Activated CD4-positive, alpha-beta T cell treated with anti-CD3 and anti-CD28 coated beads for 48 hours (primary cell): ENCODE data around the gene HS3ST2.
"Not testable (repeated sequence)": the region's sequence is repeated elsewhere in the genome, so short reads cannot be mapped to it uniquely, and the experiment has no call there.

Experiments
- DNase-seq: peaks from one replicate; pipeline ENCODE4 v3.0.0-alpha.2; 2020

Gene HS3ST2

DNA sequence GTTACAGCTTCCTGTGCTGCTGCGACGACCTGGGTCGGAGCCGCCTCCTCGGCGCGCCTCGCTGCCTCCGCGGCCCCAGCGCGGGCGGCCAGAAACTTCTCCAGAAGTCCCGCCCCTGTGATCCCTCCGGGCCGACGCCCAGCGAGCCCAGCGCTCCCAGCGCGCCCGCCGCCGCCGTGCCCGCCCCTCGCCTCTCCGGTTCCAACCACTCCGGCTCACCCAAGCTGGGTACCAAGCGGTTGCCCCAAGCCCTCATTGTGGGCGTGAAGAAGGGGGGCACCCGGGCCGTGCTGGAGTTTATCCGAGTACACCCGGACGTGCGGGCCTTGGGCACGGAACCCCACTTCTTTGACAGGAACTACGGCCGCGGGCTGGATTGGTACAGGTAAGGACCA is 746 bp downstream of the HS3ST2 start:
- no peak for DNase-seq

DNA sequence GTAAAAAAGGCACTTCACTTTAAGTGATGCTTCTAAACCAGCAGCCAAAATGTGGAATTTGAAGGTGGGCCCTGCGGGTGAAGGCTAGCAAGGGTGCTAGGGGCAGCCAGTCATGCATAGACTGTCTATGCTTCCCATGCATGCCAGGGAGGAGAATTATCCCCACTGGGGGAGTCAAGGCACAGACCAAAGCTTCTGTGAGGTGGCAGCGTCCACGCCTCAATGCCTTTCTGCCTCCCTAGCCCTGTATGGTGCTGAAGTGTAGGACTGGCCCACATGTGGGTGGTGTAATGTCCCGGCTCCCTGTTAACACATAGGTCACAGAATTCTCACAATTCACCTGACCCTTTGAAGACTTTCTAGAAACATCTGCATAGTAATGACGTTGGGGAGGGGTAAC is 1.9 kb downstream of the HS3ST2 start:
- no peak for DNase-seq

DNA sequence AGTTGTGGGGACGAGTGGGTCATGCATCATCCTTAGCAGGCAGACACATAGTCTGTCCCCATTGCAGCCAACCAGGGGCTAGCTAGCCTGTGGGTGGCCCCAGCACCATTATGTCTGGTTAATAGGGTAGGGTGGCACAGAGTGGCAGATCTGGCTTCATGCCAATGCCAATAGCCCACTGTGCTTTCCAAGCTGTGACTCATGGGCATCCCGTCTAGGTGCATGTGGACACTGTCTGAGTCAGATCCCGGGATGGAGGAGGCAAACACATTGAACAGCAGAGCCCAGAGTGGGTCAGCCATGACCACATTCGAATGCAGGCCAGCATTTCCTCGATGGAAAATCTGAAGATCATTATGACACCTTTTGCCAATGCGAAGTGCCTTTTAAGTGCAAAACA is 2.5 kb downstream of the HS3ST2 start:
- DNase-seq = no peak

DNA sequence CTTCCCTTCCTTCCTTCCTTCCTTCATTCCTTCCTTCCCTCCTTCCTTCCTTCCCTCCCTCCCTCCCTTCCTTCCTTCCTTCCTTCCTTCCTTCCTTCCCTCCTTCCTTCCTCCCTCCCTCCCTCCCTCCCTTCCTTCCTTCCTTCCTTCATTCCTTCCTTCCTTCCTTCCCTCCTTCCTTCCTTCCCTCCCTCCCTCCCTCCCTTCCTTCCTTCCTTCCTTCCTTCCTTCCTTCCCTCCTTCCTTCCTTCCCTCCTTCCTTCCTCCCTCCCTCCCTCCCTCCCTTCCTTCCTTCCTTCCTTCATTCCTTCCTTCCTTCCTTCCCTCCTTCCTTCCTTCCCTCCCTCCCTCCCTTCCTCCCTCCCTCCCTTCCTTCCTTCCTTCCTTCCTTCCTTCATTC is 4.8 kb downstream of the HS3ST2 start:
- not testable (repeated sequence) for DNase-seq

DNA sequence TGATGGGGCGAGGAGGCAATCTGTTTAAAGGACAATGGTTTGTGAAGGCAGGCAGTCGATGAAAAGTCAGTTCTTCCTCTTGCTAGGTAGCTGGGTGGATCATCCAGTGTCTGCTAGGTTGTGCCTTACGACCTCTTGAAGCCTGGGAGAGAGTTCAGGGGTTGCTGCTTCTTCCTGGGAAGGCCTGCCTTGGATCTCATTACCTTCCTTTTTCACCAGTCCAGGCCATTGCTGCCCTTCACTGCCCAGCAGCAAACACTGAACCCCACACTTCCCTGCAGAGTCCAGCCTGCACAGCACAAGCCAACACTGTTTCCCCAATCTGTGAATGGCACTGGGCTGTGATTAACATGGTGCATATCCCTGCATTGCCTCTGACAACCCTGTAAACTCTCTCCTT is 24.7 kb downstream of the HS3ST2 start:
- no peak for DNase-seq

- DNase-seq = not testable (repeated sequence)
Observed at GRCh38 chr16:22842031-22842430, 28.1 kb downstream of the HS3ST2 start.

GRCh38 chr16:22843122-22843521 is 29.2 kb downstream of the HS3ST2 start:
- DNase-seq = no peak

DNA sequence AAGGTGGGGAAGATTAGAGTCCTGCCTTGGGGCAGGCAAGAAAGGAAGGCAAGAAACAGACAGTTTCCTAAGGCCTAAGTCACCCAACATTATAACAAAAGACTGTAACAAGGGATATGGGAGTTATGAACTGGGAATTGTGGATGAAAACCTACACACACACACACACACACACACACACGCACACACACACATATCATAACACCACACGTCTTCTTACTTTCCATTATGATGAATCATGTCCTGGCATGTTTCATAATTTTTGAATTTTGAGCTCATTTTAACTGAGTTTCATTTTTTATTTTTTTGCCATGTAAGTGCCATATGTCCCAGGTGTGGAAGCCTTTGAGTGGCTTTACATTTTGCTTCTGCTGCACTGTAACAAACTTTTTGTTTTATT is 29.9 kb downstream of the HS3ST2 start:
- DNase-seq = no peak

DNA sequence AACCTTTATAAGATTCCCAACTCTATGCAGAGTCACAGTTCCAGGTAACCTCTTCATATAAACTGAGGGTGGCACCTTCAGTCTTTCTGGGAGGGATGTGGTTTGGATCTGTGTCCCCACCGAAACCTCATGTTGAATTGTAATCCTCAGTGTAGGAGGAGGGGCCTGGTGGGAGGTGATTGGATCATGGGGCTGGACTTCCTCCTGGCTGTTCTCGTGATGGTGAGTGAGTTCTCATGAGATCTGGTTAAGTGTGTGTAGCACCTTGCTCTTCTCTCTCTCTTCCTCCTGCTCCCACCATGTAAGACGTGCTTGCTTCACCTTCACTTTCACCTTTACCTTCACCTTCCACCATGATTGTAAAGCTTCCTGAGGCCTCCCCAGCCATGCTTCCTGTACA is 30.5 kb downstream of the HS3ST2 start:
- no peak for DNase-seq

- DNase-seq = no peak
Observed at GRCh38 chr16:22847100-22847499, 33.1 kb downstream of the HS3ST2 start.

- no peak for DNase-seq
Observed at GRCh38 chr16:22847690-22848089, 33.7 kb downstream of the HS3ST2 start.

DNA sequence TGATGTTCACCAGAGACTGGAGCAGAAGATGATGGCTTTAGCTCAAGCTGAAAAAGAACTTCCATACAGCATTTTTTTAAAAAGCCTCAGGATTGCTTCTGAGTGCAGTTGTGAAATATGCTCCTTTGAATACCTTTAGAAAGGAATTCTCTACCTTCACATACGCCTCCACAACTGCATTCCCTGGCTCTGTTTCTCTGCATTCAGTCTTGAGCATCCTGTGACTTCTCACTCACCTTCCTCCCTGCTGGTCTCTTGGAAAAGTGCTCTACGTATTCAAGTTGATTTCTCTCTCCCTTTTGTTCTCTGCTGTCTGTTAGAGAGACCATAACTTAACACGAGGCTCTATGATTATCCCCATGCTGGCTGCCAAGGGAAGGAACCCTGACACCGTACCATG is 34.5 kb downstream of the HS3ST2 start:
- DNase-seq = no peak

DNA sequence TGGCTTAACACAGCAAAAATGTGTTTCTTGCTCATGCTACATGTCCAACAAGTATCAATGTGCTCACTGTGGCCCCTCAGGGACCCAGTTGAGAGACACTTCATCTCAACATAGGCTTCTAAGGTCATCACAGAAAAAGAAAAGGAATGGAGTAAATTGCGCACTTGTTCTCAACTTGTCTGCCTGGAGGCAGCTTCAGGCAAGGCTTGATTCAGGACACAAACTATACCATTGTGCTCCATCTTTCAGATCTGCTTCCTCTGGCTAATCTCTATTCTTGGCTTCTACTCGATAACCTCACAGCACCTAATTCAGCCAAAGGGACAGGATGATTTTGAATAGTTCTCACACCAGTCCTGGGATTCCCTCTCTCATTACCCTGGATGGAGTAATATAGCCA is 35.6 kb downstream of the HS3ST2 start:
- DNase-seq = no peak

DNA sequence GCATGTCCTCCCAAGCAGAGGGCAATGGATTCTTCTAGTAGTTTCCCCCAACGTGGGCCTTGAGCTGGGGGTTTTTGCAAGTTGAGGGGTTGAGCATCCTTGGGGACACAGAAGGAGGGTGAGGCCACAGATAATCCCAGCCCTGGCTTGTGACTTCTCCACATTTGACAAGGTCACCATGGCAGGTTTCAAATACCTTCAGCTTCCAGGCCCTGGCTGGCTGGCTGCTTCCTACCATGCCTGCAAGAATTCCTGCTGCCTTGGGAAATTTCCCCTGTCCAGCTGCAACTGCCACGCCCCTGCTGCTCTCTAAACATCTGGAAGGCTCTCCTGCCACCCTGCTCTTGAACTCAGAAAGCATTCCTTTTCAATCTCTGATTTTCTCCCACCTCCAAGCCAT is 41.3 kb downstream of the HS3ST2 start:
- no peak for DNase-seq

- no peak for DNase-seq
Observed at GRCh38 chr16:22857296-22858025, 43.5 kb downstream of the HS3ST2 start.

DNA sequence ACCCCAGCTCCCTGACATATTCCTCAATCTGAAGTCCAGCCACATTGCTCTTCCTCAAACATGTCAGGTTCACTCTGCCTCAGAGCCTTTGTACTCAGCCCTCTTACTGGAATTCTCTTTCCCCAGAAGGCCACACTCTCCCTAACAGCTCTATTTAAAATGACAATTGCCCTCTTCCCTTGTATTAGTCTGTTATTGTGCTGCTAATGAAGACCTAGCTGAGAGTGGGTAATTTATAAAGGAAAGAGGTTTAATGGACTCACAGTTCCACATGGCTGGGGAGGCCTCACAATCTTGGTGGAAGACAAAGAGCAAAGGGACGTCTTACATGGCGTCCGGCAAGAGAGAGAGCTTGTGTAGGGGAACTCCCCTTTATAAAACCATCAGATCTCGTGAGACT is 46.0 kb downstream of the HS3ST2 start:
- no peak for DNase-seq

DNA sequence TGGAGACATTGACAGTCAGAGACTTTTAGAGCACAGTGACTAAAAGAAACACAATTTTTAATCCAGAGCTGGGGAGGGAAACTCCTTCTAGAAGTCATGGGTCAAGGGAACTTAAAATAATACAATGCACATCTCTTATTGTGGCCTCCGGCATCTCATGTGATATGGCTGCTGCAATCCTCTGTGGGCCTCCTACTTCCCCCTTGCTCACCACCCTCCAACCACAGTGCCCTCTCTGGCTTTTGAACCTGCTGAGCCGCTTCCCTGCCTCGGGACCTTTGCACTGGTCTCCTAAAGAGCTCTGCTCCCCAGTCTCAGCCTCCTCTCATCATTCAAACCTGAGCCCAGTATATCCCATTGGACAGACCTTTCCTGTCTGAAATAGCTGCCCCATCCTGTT is 47.6 kb downstream of the HS3ST2 start:
- no peak for DNase-seq

- DNase-seq = no peak
Observed at GRCh38 chr16:22862046-22862445, 48.1 kb downstream of the HS3ST2 start.

DNA sequence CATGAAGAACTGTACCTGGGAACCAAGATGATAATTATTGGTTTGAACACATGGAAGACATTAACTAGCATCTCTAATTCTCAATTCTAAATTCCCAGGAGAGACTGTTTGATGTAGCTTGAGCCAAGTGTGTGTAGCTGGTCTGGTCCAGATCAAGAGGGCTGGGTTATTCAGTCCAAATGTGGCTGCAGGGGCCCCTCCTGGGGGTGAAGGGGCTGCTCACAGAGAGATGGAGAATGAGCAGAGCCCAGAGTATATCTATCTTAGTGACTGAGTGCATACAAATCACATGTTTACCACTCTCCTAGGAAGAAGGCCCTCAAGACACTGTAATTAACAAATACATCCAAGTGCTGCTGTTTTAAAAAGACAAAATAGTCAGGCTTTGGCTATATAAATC is 50.4 kb downstream of the HS3ST2 start:
- no peak for DNase-seq

GRCh38 chr16:22868593-22869224 is 54.7 kb downstream of the HS3ST2 start:
- DNase-seq = no peak

DNA sequence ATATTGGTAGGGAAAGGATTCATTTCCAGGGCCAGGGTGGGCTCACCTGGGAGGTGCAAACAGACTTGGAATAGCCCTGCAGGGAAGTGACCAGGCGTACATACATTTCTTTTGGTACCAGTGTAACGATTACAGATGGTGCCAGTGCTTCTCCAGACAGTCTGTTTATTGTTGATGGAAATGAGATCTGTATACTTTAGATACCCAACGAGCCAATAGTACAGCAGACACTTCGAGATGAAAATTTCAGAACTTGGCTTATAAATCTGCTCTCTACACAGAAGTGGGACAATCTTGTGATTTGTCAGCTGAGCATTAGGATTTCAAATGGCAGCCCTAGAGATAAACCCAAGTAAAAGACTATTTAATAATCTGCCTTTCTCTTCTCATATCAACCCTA is 57.9 kb downstream of the HS3ST2 start:
- DNase-seq = no peak

- no peak for DNase-seq
Observed at GRCh38 chr16:22874394-22874793, 60.4 kb downstream of the HS3ST2 start.

GRCh38 chr16:22878955-22879354 is 65.0 kb downstream of the HS3ST2 start:
- no peak for DNase-seq

GRCh38 chr16:22879466-22879865 is 65.5 kb downstream of the HS3ST2 start:
- no peak for DNase-seq

GRCh38 chr16:22882981-22883380 is 69.0 kb downstream of the HS3ST2 start:
- DNase-seq = no peak
